Measurements from ENCODE around the gene DGUOK.

Gene DGUOK

DNA sequence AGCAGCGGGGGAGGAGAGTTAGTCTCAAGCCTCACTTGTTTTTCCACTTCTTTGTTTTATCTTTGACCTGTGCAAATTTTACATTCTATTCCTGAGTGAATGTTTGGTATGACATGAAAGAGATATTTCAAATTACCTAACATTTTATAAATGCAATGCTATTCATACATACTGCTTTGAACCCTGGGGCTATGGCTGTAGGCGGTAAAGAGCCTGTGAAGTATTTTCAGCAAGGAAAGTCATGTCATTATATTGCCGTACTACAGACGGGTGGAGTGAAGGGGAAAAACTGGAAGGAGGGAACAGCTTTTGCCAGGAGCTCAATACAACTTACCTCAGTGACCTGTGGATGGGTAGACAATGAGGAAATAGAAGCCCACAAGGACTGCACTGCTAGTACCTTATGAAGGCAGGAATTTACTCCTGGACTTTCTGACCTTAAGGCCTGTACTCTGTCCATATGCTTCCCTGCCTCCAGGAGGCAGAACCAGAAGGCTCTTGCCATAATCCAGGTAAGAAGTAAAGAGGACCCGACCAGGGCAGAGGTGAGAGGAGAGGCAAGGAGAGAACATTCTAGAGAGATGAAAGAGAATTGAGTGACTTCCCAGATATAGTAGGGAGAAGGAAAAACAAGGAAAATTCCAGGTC is 29.7 kb downstream of the DGUOK start:
- no peak for DNase-seq

DNA sequence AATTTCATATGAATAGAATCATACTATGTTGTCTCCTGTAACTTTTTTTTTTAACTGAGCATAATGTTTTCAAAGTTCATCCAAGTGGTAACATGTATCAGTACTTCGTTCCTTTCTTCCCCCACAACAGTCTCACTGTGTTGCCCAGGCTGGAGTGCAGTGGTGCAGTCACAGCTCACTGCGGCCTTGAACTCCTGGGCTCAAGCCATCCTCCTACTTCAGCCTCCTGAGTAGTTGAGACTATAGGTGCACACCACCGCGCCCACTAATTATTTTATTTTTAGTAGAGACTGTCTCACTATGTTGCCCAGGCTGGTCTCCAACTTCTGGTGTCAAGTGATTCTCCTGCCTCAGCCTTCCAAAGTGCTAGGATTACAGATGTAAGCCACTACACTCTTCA is 34.6 kb downstream of the DGUOK start:
- no peak for DNase-seq

DNA sequence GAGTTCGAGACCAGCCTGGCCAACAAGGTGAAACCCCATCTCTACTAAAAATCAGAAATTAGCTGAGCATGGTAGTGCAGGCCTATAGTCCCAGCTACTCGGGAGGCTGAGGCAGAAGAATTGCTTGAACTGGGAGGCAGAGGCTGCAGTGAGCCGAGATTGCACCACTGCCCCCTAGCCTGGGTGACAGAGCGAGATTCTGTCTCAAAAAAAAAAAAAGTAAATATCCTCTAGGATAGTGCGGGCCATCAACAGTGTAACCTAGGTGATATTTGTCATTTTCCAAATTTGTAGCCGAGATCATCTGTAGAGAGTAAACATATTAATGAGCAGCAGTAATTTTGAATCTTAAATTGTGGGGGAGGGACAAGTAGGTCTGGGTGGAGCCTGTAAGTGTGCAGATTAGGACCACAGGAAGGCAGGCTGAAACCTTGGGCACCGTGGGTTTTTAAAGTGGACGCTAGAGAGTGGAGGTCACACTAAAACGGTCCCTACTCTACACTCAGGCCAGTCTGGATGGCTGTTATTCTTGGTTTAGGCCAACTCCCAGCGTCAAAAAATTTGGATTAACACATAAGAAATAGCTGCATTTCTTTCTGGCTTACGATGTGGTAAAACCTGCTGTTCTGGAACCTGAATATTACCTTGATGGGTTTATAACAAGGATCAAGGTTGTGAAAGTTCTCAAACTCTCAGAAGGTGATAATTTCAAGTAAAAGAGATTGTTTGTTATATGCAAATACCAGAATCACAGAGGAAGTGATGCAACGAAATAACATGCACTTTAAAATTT is 35.3 kb downstream of the DGUOK start:
- DNase-seq = no peak

DNA sequence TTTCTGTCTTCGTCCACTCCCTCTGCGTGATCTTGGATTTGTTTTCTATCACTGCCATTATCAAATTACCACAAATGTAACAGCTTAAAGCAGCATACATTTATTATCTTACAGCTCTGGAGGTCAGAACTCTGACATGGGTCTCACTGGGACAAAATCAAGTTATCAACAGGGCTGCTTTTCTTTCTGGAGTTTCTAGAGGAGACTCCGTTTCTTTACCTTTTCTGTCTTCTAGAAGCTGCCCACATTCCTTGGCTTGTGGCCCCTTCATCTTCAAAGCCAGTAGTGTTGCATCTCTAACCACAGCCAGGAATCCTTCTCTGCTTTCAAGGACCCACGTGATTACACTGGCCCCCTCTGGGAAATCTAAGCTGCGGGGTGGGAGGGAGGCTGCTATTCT is 36.1 kb downstream of the DGUOK start:
- no peak for DNase-seq

DNA sequence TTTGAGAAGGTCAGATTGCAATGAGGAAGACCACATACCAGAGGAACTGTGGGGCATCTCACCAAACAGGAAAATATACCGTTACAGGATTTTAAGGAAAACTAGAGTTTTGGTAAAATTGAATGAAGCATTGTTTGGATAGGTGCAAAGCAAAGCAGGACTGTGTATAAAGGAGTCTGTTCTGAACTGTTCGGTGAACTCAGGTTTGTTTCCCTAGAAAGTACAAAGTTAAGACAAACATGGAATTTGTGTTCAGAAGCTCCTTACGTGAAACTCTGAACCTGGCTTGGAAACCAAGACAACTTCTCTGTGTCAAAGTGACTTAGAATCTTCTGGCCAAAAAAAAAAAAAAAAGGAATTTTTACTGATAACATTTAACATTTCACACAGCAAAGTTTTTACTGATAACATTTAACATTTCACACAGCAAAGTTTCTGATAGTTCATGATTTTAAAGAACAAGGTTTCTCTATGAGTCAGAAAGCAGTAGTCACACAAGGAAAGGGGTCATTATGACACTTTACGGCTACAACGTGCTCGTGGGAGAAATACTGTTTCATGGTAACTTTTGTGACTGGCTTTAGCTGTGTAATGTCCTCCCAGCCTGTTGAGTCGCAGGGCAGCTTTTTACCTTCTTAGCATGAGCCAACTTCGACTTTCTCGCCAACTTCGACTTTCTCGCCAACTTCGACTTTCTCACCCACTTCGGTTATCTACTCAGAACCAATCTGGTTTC is 36.9 kb downstream of the DGUOK start:
- peak in 1 of 2 donors; percentile 12 for DNase-seq

DNA sequence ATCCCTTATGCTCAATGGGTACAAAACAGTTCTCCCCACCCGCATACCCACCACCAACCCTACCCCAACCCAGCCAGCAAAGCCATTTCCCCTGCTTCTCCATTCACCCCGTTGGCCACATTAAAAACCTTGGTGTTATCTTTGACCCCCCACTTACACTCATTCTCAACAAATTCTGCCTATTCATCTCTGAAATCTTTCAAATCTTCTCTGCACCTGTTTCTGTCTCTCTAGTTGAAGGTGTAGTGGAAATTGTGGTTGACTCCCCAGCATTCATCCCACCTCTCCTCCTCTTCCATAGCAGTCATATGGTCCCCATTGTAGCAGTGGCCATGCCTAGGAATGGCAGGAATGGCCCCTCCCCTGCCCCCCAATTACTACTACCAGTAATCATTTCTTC is 37.5 kb downstream of the DGUOK start:
- no peak for DNase-seq

DNA sequence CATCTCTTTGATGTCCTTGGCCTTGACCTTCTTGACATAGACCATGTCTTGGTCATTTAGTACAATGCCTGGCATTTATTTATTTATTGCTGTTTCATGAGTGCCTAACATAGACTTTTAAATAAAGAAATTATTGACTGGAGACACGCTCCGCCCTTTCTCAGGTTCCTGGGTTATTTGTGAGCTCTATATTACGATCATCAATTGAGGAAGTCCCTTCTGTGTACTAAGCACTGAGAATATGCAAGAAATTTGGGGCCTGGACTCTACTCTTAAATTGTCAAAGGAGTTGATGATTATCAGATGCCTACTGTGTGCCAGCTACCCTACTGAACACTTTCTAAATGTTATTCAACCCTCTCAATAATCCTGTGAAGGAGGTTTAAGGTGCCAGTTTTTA is 38.4 kb downstream of the DGUOK start:
- no peak for DNase-seq

DNA sequence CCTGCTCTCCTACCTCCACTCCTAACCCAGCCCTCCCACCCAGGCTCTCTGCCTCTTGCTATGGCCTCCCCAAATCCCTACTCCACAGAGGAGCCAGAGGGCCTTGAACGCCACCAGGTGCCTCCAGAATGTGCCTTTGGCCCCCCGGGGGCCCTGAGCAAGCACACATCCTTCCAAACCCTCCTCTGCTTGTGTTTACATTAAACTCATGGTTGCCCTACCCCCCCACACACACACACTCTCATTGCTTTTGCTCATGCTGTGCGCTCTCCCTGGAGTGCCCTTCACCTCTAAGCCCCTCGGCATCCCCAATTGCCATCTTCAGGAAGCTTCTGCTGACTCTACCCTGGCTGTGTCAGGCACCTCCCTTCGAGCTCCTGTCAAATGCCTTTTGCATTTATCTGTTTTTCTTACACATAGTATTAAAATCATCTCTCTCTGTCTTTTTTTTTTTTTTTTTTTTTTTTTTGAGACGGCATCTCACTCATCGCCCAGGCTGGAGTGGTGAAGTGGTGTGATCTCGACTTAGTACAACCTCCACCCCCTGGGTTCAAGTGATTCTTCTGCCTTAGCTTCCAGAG is 41.8 kb downstream of the DGUOK start:
- no peak for DNase-seq

DNA sequence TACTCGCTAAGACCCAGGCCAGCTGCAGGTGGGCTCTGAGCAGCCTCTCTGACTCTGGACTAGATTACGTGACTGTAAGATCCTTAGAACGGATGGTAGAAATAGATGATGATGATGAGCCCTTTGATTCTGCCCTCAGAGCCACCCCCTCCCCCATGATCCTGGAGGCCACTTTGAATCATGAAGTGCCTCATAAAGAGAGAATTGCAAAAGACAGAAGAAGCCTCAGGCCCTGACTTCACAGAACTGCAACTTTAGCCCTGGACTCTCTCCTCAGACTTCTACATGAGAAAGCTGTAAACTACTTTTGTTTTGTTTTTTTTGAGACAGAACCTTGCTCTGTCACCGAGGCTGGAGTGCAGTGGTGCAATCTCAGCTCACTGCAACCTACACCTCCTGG is 42.7 kb downstream of the DGUOK start:
- no peak for DNase-seq

DNA sequence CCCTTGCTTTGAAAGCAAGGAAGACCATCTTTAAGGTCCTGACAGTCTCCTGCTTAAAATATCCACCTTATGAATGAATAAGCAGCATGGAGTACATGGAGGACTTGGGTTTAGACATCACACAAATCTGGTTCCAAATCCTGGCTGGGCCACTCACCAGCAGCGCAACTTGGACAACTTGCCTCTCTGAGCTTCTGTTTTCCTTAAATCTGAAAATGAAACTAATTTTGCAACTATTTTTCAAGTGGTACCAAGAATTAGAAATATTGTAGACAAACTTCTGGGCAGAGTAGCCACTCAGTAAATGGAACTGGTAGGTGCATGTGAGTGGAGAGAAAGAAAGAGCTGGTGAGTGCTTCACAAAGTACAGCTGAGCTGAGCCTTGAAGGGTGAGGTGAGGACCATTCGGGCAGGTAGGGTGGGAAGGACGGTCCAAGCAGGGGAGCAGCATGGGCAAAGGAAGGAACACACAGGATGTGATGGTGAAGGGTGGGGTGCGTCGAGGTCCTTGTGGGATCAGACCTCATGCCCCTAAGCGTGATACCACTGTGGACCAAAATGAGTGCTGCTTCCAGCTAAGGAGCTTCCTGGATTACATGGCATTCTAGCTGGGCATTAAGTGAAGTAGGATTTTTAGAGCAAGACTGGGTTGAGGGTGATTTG is 43.6 kb downstream of the DGUOK start:
- no peak for DNase-seq

DNA sequence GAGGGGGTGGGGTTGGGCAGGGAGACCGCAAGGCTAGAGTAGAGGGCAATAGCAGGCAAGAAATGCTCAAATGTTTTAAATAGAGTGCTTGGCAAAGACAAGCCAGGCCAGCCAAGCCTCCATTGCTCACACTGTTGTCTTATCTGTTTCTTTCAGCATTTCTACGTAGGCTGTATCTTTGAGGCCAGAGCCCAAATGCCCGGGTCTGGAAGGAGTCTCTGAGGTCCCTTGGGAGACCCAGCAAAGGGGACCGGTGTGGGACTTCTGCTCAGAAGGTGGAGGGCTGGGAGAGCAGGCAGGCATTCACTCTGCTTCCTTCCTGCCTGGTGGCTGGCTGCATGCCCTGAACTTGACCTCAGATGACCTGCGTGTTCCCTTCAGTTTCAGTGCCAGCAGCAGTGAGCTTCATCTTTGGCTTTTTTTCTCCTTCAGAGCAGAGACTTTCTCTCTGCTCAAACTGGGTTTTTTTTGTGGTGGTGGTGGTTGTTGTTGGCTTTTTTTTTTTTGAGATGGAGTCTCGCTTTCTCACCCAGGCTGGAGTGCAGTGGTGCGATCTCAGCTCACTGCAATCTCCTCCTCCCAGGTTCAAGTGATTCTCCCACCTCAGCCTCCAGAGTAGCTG is 44.3 kb downstream of the DGUOK start:
- peak; percentile 57 to 75 for DNase-seq

DNA sequence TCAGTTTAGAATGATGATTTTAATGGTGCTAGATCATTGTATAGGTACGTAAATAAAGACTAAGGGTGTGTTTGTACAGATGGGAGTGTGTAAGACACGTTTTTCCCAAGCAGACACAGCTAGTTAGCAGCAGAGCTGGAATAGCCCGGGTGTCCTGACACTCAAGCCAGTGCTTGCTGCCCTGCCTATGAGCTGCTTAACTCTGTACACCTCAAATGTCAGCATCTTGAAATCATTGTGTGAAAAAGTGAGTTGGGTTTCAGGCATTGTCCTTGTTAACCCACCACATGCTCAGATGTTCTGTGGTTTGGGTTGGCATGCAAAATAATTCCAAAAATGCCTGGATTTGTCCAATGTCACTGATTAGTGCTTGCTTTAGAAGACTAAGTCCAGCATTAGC is 45.0 kb downstream of the DGUOK start:
- DNase-seq = no peak

DNA sequence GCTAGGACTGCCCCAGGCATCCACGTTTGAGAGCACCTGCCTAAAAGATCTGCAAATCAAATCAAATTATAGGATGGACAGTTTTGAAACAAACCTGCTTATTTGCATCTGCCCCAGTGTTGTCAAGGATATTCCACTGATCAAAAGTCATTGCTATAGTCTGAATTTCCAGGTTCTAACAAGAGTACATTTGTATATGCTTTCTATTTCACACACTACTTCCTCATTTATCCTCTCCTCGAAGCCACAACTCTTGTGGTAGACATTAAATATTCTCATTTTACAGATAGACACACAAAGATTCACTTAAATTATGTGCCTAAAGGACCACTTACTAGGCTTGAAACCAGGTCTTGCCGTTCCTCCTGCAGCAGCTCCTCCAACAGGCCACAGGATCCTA is 46.2 kb downstream of the DGUOK start:
- DNase-seq = no peak

DNA sequence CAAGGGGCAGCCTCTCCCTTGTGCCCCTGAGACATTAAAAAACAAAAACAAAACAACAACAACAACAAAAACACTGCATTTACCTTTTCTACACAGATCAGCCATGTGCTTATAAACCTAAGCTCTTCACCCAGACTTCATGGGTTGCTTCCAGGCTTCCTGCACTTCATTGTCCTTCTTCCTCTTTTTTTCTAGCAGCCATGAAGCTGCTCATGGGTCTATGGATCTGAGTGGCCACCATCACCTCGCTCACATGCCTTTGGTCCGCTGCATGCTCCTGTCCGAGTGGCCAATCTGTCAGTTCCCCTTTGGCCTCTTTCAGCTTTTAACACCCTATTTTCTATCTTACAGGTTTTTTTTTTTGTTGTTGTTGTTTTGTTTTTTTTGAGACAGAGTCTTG is 49.1 kb downstream of the DGUOK start:
- no peak for DNase-seq

DNA sequence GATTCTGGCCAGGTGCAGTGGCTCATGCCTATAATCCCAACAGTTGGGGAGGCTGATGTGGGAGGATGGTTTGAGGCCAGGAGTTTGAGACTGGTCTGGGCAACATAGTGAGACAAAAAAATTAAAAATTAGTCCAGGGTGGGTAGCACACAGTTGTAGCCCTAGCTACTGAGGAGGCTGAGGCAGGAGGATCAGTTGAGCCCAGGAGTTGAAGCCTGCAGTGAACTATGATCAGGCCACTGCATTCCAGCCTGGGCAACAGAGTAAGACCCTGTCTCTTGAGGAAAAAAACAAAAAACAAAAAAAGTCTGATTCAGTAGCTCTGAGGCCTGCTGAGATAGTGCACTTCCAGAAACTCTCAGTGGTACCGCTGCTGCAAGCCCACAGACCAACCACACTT is 50.1 kb downstream of the DGUOK start:
- DNase-seq = no peak

DNA sequence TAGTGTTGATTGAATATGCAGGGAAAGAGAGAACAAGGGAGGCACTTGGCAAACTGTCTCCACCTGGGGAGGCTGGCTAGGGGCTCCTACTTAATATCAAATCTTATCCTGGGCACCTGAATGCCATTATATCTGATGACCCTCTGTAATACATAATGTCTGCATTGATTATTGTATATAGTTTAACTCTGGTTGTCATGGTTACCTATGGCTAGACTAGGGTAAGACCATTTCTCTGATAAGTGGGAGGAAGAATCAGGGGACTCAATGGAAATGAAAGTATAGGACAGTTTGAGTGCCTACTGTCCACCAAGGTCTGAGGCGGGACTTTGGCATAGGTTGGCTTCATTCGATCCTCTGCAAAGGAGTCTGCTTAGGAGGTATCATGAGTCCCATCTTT is 50.8 kb downstream of the DGUOK start:
- DNase-seq = no peak

DNA sequence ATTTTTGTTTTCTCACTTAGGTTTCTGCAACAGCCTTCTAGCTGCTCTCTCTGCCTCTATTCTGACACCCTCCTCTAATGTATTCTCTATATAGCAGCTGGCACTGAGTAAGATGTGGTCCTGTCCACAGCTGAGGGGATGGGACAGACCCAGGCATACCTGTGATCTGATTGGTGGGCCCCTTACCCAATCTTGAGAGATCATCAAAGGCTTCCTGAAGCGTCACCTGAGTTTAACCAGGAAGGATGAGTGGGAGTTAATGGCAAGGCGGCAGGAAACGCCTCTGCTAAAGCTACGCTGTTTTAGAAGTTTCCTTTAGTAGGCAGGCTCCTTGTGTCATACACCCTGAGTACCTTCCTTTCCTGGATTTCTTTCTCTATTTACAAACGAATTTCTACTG is 52.3 kb downstream of the DGUOK start:
- DNase-seq = peak; percentile 75 to 86

DNA sequence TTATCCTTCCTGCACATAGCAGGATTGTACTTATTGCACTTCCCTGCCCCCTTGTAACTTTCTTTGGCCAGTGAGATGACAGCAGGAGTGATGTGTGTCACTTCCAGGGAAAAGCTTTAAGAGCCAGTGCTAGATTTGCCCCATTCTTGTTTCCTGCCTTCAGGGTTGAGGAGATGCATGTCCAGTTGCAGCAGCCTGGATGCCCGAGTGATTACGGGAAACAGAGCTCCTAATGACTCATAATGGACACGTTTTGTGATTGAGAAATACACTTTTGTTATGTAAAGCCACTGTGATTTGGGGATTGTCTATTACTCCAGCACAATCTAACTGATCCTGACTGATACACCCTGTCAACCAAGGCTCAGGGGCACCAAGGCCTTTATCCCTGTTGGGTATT is 53.0 kb downstream of the DGUOK start:
- DNase-seq = peak in 1 of 2 donors; percentile 69

DNA sequence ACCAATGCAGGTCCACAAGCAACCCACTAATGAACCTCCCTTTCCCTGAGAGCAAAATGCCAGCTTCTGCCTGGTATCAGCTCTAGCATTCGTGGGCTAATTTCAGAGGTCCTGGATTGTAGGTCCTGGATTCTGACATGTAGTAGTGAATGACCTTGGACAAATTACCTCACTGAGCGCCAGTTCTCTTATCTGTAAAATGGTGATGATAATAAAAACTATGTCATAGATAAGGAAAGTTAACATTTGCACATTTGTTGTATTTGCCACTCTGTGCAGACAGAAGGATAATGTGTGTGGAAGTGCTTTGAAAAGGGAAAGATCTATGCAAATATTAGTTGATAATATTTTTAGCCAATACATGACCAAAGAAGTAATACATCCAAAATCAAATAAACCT is 53.9 kb downstream of the DGUOK start:
- DNase-seq = no peak

DNA sequence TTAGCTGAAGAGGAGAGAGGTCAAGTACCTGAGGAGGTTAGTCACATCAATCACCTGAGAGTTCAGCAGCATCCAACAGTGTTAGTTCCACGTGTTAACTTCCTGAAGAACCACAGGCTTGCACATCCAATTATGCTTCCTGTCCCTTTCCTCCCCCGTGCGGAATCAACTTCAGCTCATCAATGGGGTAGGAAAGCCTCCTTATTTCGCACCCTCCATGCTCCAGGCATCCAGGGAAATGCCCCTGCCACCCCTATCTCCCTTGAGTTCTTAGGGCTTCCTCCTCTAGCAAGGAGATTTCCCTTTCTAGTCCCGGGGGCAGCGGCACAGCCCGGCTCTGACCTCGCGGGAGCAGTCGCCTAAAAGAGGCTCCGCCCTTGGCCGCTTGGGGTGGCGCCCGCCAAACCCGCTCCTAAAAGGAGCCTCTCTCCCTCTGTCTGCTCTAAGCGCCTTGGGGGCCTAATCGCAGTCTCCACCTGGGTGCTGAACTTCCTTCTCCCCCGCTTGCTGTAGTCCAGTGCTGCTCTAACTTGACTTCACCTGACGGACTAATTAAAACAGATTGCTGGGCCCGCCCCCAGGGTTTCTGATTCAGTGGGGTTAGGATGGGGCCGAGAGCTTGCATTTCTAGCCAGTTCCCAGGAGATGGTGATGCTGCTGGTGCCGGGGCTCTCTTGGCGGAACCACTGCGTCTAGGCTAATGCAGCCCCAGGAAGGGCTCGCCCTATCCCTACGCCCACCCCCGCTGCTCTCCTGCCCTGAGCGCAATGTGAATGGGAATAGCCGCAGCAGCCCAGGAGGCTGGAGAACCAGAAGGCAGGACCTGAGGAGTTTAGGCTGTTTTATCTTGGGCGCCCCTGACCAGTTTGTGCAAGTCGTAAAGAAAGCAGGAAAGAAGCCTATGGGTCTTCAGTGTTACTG is 54.7 kb downstream of the DGUOK start:
- peak in 1 of 2 donors; percentile 26 for DNase-seq

DNA sequence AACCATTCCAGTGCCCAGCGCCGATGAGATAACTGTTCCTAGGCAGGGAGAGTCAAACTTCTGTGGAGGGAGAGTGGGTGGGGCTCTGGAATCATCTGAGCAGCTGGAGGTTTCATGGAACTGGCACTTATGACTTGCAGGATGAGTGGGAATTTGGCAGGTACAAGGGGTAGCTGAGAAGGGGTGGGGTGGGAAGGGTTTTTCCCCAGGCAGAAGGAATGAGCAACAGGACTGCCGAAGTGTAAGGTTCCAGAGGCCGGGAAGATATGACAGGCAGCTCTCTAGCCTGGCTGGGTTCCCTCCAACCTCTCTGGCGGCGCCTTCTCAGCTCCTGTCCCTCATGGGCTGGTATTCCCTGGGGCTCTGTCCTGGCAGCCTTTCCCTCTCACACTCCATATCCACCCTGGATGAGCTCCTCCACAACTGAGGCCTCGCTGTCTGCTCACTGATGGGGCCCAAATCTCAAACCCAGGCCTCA is 55.5 kb downstream of the DGUOK start:
- no peak for DNase-seq

All from CD4-positive, alpha-beta T cell treated with Interferon alpha-2 for 1 hour (primary cell).